Measurements from ENCODE around the gene MPDZ. TPM values are rescaled to one million over a fixed set of nuclear protein-coding genes. Genes with fewer than 3 reads are reported as not detected.

Gene MPDZ
- polyA plus RNA-seq, 1 donor (not counting 4 experiments of a cell fraction or from before 2014, with no cell fraction given): 9.0 TPM

DNA sequence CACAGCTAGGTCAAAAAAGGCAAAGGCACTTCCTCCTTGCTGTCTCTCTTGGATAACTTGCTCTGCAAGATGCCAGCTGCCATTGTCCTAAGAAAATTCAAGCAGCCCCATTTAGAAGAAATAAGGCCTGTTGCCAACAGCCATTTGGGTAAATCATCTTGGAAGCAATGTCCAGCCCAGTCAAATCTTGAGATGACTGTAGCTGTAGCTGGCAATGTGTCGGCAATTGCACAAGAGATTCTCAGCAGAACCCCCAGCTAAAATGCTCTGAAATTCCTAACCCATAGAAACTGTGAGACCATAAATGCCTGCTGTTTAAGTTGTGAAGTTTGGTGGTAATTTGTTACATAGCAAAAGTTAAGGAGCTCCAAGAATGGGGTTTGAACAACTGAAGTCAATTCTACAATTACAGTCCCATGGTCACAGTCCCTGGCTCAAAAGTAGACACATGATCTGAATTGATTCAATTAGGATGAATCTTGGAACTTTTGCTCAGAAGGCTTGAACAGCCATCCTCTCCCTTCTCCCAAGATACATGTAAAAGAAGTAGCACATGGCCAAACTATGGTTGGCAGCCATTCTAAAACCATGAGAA lies 151.1 kb downstream of the MPDZ start:
- DNase-seq (ENCODE audit: low read depth, low spot score) (no peak), FAIRE-seq (no peak)
- H3K4me2 ChIP-seq (ENCODE audit: control insufficient read depth, extremely low read depth, insufficient read depth, low read depth, low read length): no peak overlapping the region
- no peak overlapping the region for H3K9ac ChIP-seq (ENCODE audit: control insufficient read depth, extremely low read depth, insufficient read depth, low read length)
- dilution Hi-C loops (cut with MboI; ENCODE audit: extremely low pct_ligation_motif_present, low sequenced_read_pairs): no loop called here
- no peak overlapping the region for H3K4me3 ChIP-seq (ENCODE audit: control insufficient read depth in 2 of 3, extremely low read depth in 1 of 3, insufficient read depth in 2 of 3, low read depth in 1 of 3, low read length in 3 of 3)
- TF ChIP-seq, protein P1, sequence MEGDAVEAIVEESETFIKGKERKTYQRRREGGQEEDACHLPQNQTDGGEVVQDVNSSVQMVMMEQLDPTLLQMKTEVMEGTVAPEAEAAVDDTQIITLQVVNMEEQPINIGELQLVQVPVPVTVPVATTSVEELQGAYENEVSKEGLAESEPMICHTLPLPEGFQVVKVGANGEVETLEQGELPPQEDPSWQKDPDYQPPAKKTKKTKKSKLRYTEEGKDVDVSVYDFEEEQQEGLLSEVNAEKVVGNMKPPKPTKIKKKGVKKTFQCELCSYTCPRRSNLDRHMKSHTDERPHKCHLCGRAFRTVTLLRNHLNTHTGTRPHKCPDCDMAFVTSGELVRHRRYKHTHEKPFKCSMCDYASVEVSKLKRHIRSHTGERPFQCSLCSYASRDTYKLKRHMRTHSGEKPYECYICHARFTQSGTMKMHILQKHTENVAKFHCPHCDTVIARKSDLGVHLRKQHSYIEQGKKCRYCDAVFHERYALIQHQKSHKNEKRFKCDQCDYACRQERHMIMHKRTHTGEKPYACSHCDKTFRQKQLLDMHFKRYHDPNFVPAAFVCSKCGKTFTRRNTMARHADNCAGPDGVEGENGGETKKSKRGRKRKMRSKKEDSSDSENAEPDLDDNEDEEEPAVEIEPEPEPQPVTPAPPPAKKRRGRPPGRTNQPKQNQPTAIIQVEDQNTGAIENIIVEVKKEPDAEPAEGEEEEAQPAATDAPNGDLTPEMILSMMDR (optimal IDR thresholded peaks at IDR 0.05 in 1 of 3, IDR thresholded peaks at IDR 0.05 in 1 of 3, conservative IDR thresholded peaks at IDR 0.05 in 1 of 3; ENCODE audit: extremely low read depth in 1 of 3, insufficient read depth in 2 of 3, low read length in 3 of 3): no peak
- no peak for TF ChIP-seq EZH2 (IDR thresholded peaks at IDR 0.05; ENCODE audit: low read length)
- no peaks in the 10 kb centered on the region for H3K9me1 ChIP-seq (ENCODE audit: control insufficient read depth, extremely low read depth, insufficient read depth, low read length)
- no peak overlapping the region for H3K27ac ChIP-seq (ENCODE audit: control insufficient read depth, insufficient read depth, low read length)
- no peaks in the 10 kb centered on the region for H3K79me2 ChIP-seq (ENCODE audit: control insufficient read depth, insufficient read depth, low read length)
- H3K27me3 ChIP-seq (ENCODE audit: control insufficient read depth, extremely low read depth, insufficient read depth, low read length): no peaks in the 10 kb centered on the region
- no peaks in the 10 kb centered on the region for H3K36me3 ChIP-seq (ENCODE audit: control insufficient read depth in 2 of 2, extremely low read depth in 1 of 2, insufficient read depth in 2 of 2, low read length in 2 of 2)
- no peaks in the 10 kb centered on the region for H4K20me1 ChIP-seq (ENCODE audit: control insufficient read depth, extremely low read depth, insufficient read depth, low read length)
- H3K9me3 ChIP-seq (ENCODE audit: control insufficient read depth, low read depth, low read length): no peaks in the 10 kb centered on the region
- H3K4me1 ChIP-seq (ENCODE audit: control insufficient read depth, extremely low read depth, insufficient read depth, low read length): no peaks in the 10 kb centered on the region
- no peak overlapping the region for H2AFZ ChIP-seq (ENCODE audit: control insufficient read depth, low read length)

DNA sequence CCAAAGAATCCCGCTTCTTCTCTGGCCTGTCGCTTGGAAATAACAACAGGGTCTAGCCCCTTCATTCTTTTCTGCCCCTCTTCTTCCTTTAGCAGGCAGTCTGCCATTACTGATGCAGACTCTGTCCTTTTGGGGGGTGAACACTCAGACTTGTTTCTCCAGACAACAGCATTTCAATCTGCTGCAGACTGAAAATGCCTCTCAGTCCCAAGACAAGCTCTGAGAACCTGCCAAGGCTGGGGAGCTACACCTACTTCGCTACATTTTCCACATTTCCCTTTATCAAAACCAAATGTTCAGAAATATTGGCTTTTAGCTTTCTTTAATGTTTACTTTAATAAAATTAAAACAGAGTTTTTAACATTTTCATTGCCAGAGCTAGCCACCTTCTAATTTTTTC lies 152.4 kb downstream of the MPDZ start:
- no peaks in the 10 kb centered on the region for H3K79me2 ChIP-seq (ENCODE audit: control insufficient read depth, insufficient read depth, low read length)
- H2AFZ ChIP-seq (ENCODE audit: control insufficient read depth, low read length): no peak overlapping the region
- H3K9ac ChIP-seq (ENCODE audit: control insufficient read depth, extremely low read depth, insufficient read depth, low read length): no peak overlapping the region
- no peaks in the 10 kb centered on the region for H3K9me1 ChIP-seq (ENCODE audit: control insufficient read depth, extremely low read depth, insufficient read depth, low read length)
- no peaks in the 10 kb centered on the region for H3K36me3 ChIP-seq (ENCODE audit: control insufficient read depth in 2 of 2, extremely low read depth in 1 of 2, insufficient read depth in 2 of 2, low read length in 2 of 2)
- FAIRE-seq: no peak
- H3K9me3 ChIP-seq (ENCODE audit: control insufficient read depth, low read depth, low read length): no peaks in the 10 kb centered on the region
- H3K4me2 ChIP-seq (ENCODE audit: control insufficient read depth, extremely low read depth, insufficient read depth, low read depth, low read length): no peak overlapping the region
- no peak for DNase-seq (ENCODE audit: low read depth, low spot score)
- TF ChIP-seq EZH2 (IDR thresholded peaks at IDR 0.05; ENCODE audit: low read length): no peak
- TF ChIP-seq, protein P1 (optimal IDR thresholded peaks at IDR 0.05 in 1 of 3, IDR thresholded peaks at IDR 0.05 in 1 of 3, conservative IDR thresholded peaks at IDR 0.05 in 1 of 3; ENCODE audit: extremely low read depth in 1 of 3, insufficient read depth in 2 of 3, low read length in 3 of 3): no peak
- H3K4me3 ChIP-seq (ENCODE audit: control insufficient read depth in 2 of 3, extremely low read depth in 1 of 3, insufficient read depth in 2 of 3, low read depth in 1 of 3, low read length in 3 of 3): no peak overlapping the region
- dilution Hi-C loops (cut with MboI; ENCODE audit: extremely low pct_ligation_motif_present, low sequenced_read_pairs): no loop called here
- no peaks in the 10 kb centered on the region for H3K4me1 ChIP-seq (ENCODE audit: control insufficient read depth, extremely low read depth, insufficient read depth, low read length)
- H3K27me3 ChIP-seq (ENCODE audit: control insufficient read depth, extremely low read depth, insufficient read depth, low read length): no peaks in the 10 kb centered on the region
- no peak overlapping the region for H3K27ac ChIP-seq (ENCODE audit: control insufficient read depth, insufficient read depth, low read length)
- H4K20me1 ChIP-seq (ENCODE audit: control insufficient read depth, extremely low read depth, insufficient read depth, low read length): no peaks in the 10 kb centered on the region

Data from keratinocyte (primary cell).